Measurements from ENCODE around the gene GRIN1.

DNA sequence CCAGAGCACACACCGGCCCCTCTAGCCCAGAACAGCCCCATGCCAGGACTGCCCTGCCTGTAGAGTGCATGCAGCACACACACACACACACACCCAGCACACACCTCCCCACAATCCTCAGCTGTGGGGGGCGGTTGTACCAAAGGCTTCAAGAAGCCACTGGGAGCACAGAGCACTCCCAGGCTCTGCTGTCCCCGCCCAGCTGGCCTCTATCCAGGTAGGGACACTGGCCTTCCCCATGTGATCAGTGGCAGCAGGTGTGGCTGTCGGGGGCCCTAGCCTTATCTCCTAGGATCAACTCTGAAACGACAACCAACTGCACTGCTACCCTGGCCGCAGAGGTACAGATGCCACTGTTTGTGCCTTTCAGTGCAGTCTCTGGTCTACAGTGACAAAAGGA lies 47.4 kb downstream of the GRIN1 start:
- no peak for TF ChIP-seq EZH2 (IDR thresholded peaks at IDR 0.05; ENCODE audit: borderline replicate concordance, low read length)
- TF ChIP-seq, protein P1, sequence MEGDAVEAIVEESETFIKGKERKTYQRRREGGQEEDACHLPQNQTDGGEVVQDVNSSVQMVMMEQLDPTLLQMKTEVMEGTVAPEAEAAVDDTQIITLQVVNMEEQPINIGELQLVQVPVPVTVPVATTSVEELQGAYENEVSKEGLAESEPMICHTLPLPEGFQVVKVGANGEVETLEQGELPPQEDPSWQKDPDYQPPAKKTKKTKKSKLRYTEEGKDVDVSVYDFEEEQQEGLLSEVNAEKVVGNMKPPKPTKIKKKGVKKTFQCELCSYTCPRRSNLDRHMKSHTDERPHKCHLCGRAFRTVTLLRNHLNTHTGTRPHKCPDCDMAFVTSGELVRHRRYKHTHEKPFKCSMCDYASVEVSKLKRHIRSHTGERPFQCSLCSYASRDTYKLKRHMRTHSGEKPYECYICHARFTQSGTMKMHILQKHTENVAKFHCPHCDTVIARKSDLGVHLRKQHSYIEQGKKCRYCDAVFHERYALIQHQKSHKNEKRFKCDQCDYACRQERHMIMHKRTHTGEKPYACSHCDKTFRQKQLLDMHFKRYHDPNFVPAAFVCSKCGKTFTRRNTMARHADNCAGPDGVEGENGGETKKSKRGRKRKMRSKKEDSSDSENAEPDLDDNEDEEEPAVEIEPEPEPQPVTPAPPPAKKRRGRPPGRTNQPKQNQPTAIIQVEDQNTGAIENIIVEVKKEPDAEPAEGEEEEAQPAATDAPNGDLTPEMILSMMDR (conservative IDR thresholded peaks at IDR 0.05 in 1 of 2, IDR thresholded peaks at IDR 0.05 in 1 of 2; ENCODE audit: extremely low read depth in 1 of 2, insufficient read depth in 1 of 2, low read depth in 1 of 2, low read length in 2 of 2): no peak

All from mammary epithelial cell (primary cell).